Endodermal cell (in vitro differentiated cells): ENCODE data around the gene SUGP1. TPM values are rescaled to one million over a fixed set of nuclear protein-coding genes. Genes with fewer than 3 reads are reported as not detected.

Source experiments
- DNase-seq: peaks from one replicate; pipeline ENCODE4 v3.0.0-alpha.2; 2017
- H3K27ac ChIP-seq: 2 replicates; pipeline ENCODE4 v1.5.1; 2013; ENCODE audit warnings: mild to moderate bottlenecking, low read depth, low read length, moderate library complexity
- H3K27me3 ChIP-seq: 2 replicates; pipeline ENCODE4 v1.6.1; 2013; ENCODE audit warnings: mild to moderate bottlenecking, low read length, moderate library complexity; ENCODE audit not compliant: insufficient read depth, control insufficient read depth, poor library complexity, severe bottlenecking
- H3K36me3 ChIP-seq: 2 replicates; pipeline ENCODE4 v1.7.0; 2013; ENCODE audit warnings: mild to moderate bottlenecking, low read length, moderate library complexity; ENCODE audit not compliant: control insufficient read depth, insufficient read depth
- H3K4me1 ChIP-seq: one replicate; pipeline ENCODE4 v1.7.0; 2013; ENCODE audit warnings: low read length; ENCODE audit not compliant: control insufficient read depth, insufficient read depth
- H3K4me3 ChIP-seq: 2 replicates; pipeline ENCODE4 v1.5.1; 2013; ENCODE audit warnings: mild to moderate bottlenecking, low read length, moderate library complexity
- H3K9ac ChIP-seq: 2 replicates; pipeline ENCODE4 v1.6.1; 2013; ENCODE audit warnings: mild to moderate bottlenecking, low read length, moderate library complexity; ENCODE audit not compliant: poor library complexity, severe bottlenecking; ENCODE audit errors: extremely low read depth
- H3K9me3 ChIP-seq: 2 replicates; pipeline ENCODE4 v1.6.1; 2013; ENCODE audit warnings: mild to moderate bottlenecking, low read length, moderate library complexity; ENCODE audit not compliant: control insufficient read depth
- H3K27ac Mint-ChIP-seq: 2 replicates; pipeline ENCODE4 v1.8.0; 2020; ENCODE audit warnings: mixed read lengths
- H3K27me3 Mint-ChIP-seq: 2 replicates; pipeline ENCODE4 v1.8.0; 2021; ENCODE audit warnings: mild to moderate bottlenecking, mixed read lengths; ENCODE audit not compliant: insufficient read depth
- H3K36me3 Mint-ChIP-seq: 2 replicates; pipeline ENCODE4 v1.8.0; 2020; ENCODE audit warnings: low read depth, mixed read lengths
- H3K4me1 Mint-ChIP-seq: 2 replicates; pipeline ENCODE4 v1.8.0; 2020; ENCODE audit warnings: mixed read lengths
- H3K4me3 Mint-ChIP-seq: 2 replicates; pipeline ENCODE4 v1.8.0; 2020; ENCODE audit warnings: mild to moderate bottlenecking, moderate library complexity, mixed read lengths
- H3K9me3 Mint-ChIP-seq: 2 replicates; pipeline ENCODE4 v1.8.0; 2020; ENCODE audit warnings: mild to moderate bottlenecking, mixed read lengths
- CTCF ChIP-seq: fragments of 200-600 bp; sonication (generic); conservative IDR thresholded peaks from 2 replicates; pipeline ENCODE4 v1.5.0; 2021; ENCODE audit warnings: antibody characterized with exemption, mild to moderate bottlenecking
- WGBS, 2 experiments: methylation state at CpG; one replicate each; pipeline versions ENCODE4 v1.1.5 to v1.1.7; 2013; ENCODE audit warnings: missing lambda C conversion rate in 2 of 2, mixed read lengths in 1 of 2; ENCODE audit not compliant: insufficient coverage in 1 of 2, insufficient read length in 1 of 2; 5-methylcytosine and 5-hydroxymethylcytosine counted together
- total RNA-seq, 2 donors: library from RNA; stranded (reverse); fragmentation: NEBNext Ultra II Directional in 1 of 2; extraction: Animal tissue kit (Norgen Biotek cat#: 25700) in 1 of 2; gene quantifications; 2 replicates in 1 of 2; 3 replicates in 1 of 2; pipeline ENCODE4 v1.2.1, GENCODE V29; 2021

SUGP1 gene
- total RNA-seq, 2 donors from 2014 or later, result 72.2 to 75.5 TPM

- no peak overlapping the region for H3K27ac Mint-ChIP-seq
- H3K9me3 Mint-ChIP-seq, result no peaks in the 10 kb centered on the region
- peaks cover 3% of the 10 kb centered on the region for H3K27me3 ChIP-seq
- no peak for TF ChIP-seq CTCF
- peaks cover 3% of the 10 kb centered on the region for H3K4me1 Mint-ChIP-seq
- DNase-seq, result no peak
- H3K4me3 Mint-ChIP-seq, result no peak overlapping the region
- H3K9me3 ChIP-seq, result no peaks in the 10 kb centered on the region
- H3K27me3 Mint-ChIP-seq, result peaks cover 51% of the 10 kb centered on the region
- peaks cover 2% of the 10 kb centered on the region for H3K36me3 Mint-ChIP-seq
- 86 to 89% methylated on average over 5 to 10 of the region's 10 CpGs for WGBS, 2 experiments
- no peak overlapping the region for H3K4me3 ChIP-seq
- H3K4me1 ChIP-seq, result no peaks in the 10 kb centered on the region
- H3K27ac ChIP-seq, result no peak overlapping the region
- no peaks in the 10 kb centered on the region for H3K36me3 ChIP-seq
- H3K9ac ChIP-seq, result no peak overlapping the region
Observed at GRCh38 chr19:19268453-19269385, 51.6 kb downstream of the SUGP1 start.

GRCh38 chr19:19267305-19267704 lies 53.0 kb downstream of the SUGP1 start:
- Mint-ChIP-seq H3K27ac (no peak overlapping the region), H3K27me3 (peaks cover 59% of the 10 kb centered on the region), H3K4me1 (peaks cover 2% of the 10 kb centered on the region), H3K4me3 (no peak overlapping the region), H3K36me3 (peaks cover 2% of the 10 kb centered on the region), H3K9me3 (no peaks in the 10 kb centered on the region)
- TF ChIP-seq CTCF, result no peak
- Histone ChIP-seq H3K27ac (no peak overlapping the region), H3K9ac (no peak overlapping the region), H3K4me3 (no peak overlapping the region), H3K36me3 (no peaks in the 10 kb centered on the region), H3K9me3 (no peaks in the 10 kb centered on the region), H3K4me1 (no peaks in the 10 kb centered on the region), H3K27me3 (peaks cover 17% of the 10 kb centered on the region)
- WGBS, 2 experiments, result 98% methylated on average over 3 of the region's 3 CpGs; no CpG with 5 or more reads in 1 of the 2 experiments
- no peak for DNase-seq

GRCh38 chr19:19263886-19264487 lies 56.3 kb downstream of the SUGP1 start:
- DNase-seq, result no peak
- H3K36me3 Mint-ChIP-seq, result peaks cover 5% of the 10 kb centered on the region
- no peak overlapping the region for H3K27ac ChIP-seq
- no peaks in the 10 kb centered on the region for H3K36me3 ChIP-seq
- H3K4me1 Mint-ChIP-seq, result peaks cover 7% of the 10 kb centered on the region
- H3K9ac ChIP-seq, result no peak overlapping the region
- H3K9me3 ChIP-seq, result no peaks in the 10 kb centered on the region
- no peaks in the 10 kb centered on the region for H3K4me1 ChIP-seq
- 87 to 88% methylated on average over 3 to 7 of the region's 7 CpGs for WGBS, 2 experiments
- peaks cover 8% of the 10 kb centered on the region for H3K9me3 Mint-ChIP-seq
- no peak overlapping the region for H3K4me3 Mint-ChIP-seq
- TF ChIP-seq CTCF, result no peak
- H3K27me3 ChIP-seq, result peaks cover 34% of the 10 kb centered on the region
- no peak overlapping the region for H3K27ac Mint-ChIP-seq
- no peak overlapping the region for H3K4me3 ChIP-seq
- peaks cover 65% of the 10 kb centered on the region for H3K27me3 Mint-ChIP-seq
